Endodermal cell (in vitro differentiated cells): ENCODE results near the gene ACVR1B. TPM values are rescaled to one million over a fixed set of nuclear protein-coding genes. Genes with fewer than 3 reads are reported as not detected.
A peak's percentile ranks its signal among the peaks of the same experiment; 100 is the strongest.

ENCODE experiments used
- DNase-seq: peaks from one replicate; pipeline ENCODE4 v3.0.0-alpha.2; 2017
- H3K27ac ChIP-seq: 2 replicates; pipeline ENCODE4 v1.5.1; 2013; ENCODE audit warnings: mild to moderate bottlenecking, low read depth, low read length, moderate library complexity
- H3K27me3 ChIP-seq: 2 replicates; pipeline ENCODE4 v1.6.1; 2013; ENCODE audit warnings: mild to moderate bottlenecking, low read length, moderate library complexity; ENCODE audit not compliant: insufficient read depth, control insufficient read depth, poor library complexity, severe bottlenecking
- H3K36me3 ChIP-seq: 2 replicates; pipeline ENCODE4 v1.7.0; 2013; ENCODE audit warnings: mild to moderate bottlenecking, low read length, moderate library complexity; ENCODE audit not compliant: control insufficient read depth, insufficient read depth
- H3K4me1 ChIP-seq: one replicate; pipeline ENCODE4 v1.7.0; 2013; ENCODE audit warnings: low read length; ENCODE audit not compliant: control insufficient read depth, insufficient read depth
- H3K4me3 ChIP-seq: 2 replicates; pipeline ENCODE4 v1.5.1; 2013; ENCODE audit warnings: mild to moderate bottlenecking, low read length, moderate library complexity
- H3K9ac ChIP-seq: 2 replicates; pipeline ENCODE4 v1.6.1; 2013; ENCODE audit warnings: mild to moderate bottlenecking, low read length, moderate library complexity; ENCODE audit not compliant: poor library complexity, severe bottlenecking; ENCODE audit errors: extremely low read depth
- H3K9me3 ChIP-seq: 2 replicates; pipeline ENCODE4 v1.6.1; 2013; ENCODE audit warnings: mild to moderate bottlenecking, low read length, moderate library complexity; ENCODE audit not compliant: control insufficient read depth
- H3K27ac Mint-ChIP-seq: 2 replicates; pipeline ENCODE4 v1.8.0; 2020; ENCODE audit warnings: mixed read lengths
- H3K27me3 Mint-ChIP-seq: 2 replicates; pipeline ENCODE4 v1.8.0; 2021; ENCODE audit warnings: mild to moderate bottlenecking, mixed read lengths; ENCODE audit not compliant: insufficient read depth
- H3K36me3 Mint-ChIP-seq: 2 replicates; pipeline ENCODE4 v1.8.0; 2020; ENCODE audit warnings: low read depth, mixed read lengths
- H3K4me1 Mint-ChIP-seq: 2 replicates; pipeline ENCODE4 v1.8.0; 2020; ENCODE audit warnings: mixed read lengths
- H3K4me3 Mint-ChIP-seq: 2 replicates; pipeline ENCODE4 v1.8.0; 2020; ENCODE audit warnings: mild to moderate bottlenecking, moderate library complexity, mixed read lengths
- H3K9me3 Mint-ChIP-seq: 2 replicates; pipeline ENCODE4 v1.8.0; 2020; ENCODE audit warnings: mild to moderate bottlenecking, mixed read lengths
- CTCF ChIP-seq: fragments of 200-600 bp; sonication (generic); conservative IDR thresholded peaks from 2 replicates; pipeline ENCODE4 v1.5.0; 2021; ENCODE audit warnings: antibody characterized with exemption, mild to moderate bottlenecking
- WGBS, 2 experiments: methylation state at CpG; one replicate each; pipeline versions ENCODE4 v1.1.5 to v1.1.7; 2013; ENCODE audit warnings: missing lambda C conversion rate in 2 of 2, mixed read lengths in 1 of 2; ENCODE audit not compliant: insufficient coverage in 1 of 2, insufficient read length in 1 of 2; 5-methylcytosine and 5-hydroxymethylcytosine counted together
- total RNA-seq, 2 donors: library from RNA; stranded (reverse); fragmentation: NEBNext Ultra II Directional in 1 of 2; extraction: Animal tissue kit (Norgen Biotek cat#: 25700) in 1 of 2; gene quantifications; 2 replicates in 1 of 2; 3 replicates in 1 of 2; pipeline ENCODE4 v1.2.1, GENCODE V29; 2021

The ACVR1B gene
- total RNA-seq, 2 donors from 2014 or later = 48.6 to 59.3 TPM

DNA sequence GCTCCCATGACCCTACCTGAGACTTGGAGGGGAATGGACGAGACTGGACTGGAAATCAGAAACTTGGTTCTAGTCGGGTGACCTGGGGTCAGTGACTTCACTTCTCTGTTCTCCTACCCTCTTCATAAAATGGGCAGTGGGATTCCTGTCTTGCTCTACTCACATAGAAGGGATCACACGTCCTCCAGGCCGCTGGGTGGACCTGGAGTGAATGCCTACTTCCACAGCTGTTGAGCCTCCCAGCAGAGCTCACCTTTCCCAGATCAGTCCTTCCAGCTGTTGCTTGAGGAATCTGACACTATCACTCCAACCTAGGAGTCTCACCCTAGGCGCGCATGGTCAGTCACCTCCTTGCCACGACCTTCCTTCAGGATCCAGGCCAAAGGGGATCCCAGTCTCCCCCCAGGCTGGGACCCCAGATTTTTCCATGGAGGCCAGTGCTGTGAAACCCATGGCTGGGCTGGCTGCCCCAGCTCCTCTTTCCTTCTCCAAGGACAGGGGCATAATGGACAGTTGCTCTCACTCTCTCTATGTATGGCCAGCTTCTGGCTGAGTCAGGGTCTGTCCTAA lies 43.6 kb upstream of the ACVR1B start:
- TF ChIP-seq CTCF = no peak
- Histone ChIP-seq H3K4me3 (no peak overlapping the region), H3K9me3 (no peaks in the 10 kb centered on the region), H3K27ac (no peak overlapping the region), H3K4me1 (no peaks in the 10 kb centered on the region), H3K36me3 (no peaks in the 10 kb centered on the region), H3K27me3 (peaks cover 45% of the 10 kb centered on the region), H3K9ac (no peak overlapping the region)
- H3K36me3 Mint-ChIP-seq = no peaks in the 10 kb centered on the region
- H3K27me3 Mint-ChIP-seq = peaks cover 50% of the 10 kb centered on the region
- no peak for DNase-seq
- H3K9me3 Mint-ChIP-seq = no peaks in the 10 kb centered on the region
- H3K4me3 Mint-ChIP-seq = peak overlapping the region; percentile 32
- H3K4me1 Mint-ChIP-seq = peaks cover 5% of the 10 kb centered on the region
- 86 to 97% methylated on average over 7 of the region's 7 CpGs for WGBS, 2 experiments
- no peak overlapping the region for H3K27ac Mint-ChIP-seq

DNA sequence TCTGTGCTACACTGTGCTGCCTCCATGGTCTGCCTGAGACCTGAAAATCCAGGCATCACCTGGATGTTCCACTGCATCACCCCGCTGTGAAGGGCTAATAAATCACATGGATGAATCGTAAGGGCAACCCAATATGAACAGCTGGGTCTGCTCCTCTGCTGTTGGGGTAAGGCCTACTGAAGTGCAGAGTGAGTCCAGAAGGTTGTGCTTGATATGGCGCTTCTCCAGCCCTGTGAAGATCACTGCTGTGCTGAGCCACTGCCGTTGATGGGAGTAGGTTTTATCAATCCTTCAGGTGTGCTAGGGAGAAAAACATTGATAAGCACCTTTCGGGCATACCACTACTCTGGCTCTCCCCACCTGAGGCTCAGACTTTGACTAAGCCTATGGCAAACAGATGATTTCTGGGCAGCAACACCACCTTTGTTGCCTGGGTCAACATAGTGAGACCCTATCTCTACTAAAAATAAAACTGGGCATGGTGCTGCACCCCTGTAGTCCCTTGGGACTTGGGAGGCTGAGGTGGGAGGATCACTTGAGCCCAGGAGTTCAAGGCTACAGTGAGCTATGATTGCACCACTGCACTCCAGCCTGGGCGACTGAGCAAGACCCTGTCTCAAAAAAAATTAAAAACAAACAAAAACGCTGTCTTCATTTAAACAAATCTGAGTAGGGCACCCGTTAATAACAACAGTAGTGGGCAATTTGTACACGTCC lies 42.5 kb upstream of the ACVR1B start:
- H3K4me1 Mint-ChIP-seq = peaks cover 5% of the 10 kb centered on the region
- H3K4me1 ChIP-seq = no peaks in the 10 kb centered on the region
- peaks cover 56% of the 10 kb centered on the region for H3K27me3 Mint-ChIP-seq
- no peaks in the 10 kb centered on the region for H3K9me3 Mint-ChIP-seq
- DNase-seq = no peak
- TF ChIP-seq CTCF = no peak
- WGBS, 2 experiments = 95% methylated on average over 7 to 9 of the region's 9 CpGs
- no peak overlapping the region for H3K9ac ChIP-seq
- H3K36me3 ChIP-seq = no peaks in the 10 kb centered on the region
- no peak overlapping the region for H3K27ac Mint-ChIP-seq
- no peaks in the 10 kb centered on the region for H3K9me3 ChIP-seq
- H3K4me3 Mint-ChIP-seq = no peak overlapping the region
- H3K36me3 Mint-ChIP-seq = no peaks in the 10 kb centered on the region
- no peak overlapping the region for H3K4me3 ChIP-seq
- no peak overlapping the region for H3K27ac ChIP-seq
- peaks cover 45% of the 10 kb centered on the region for H3K27me3 ChIP-seq

DNA sequence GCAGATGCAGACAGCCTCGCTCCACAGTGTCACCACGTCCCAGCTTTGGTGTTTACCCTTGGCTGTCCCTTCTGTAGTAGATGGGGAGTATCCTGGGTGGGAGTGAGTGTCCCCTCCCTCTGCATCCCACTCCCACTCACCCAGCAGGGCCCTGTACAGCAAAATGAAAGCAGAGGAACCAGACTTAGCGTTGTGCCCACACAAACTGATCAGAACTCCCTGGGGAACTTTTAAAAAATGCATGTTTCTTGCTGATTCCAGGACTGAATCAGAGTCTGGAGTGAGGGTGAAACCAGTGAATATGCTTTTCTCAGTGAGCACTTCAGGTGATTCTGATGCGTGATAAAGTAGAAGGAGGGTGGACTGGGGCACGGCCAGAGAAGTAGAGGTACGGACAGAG lies 41.3 kb upstream of the ACVR1B start:
- Histone ChIP-seq H3K36me3 (no peaks in the 10 kb centered on the region), H3K4me3 (no peak overlapping the region), H3K9me3 (no peaks in the 10 kb centered on the region), H3K4me1 (no peaks in the 10 kb centered on the region), H3K27me3 (peaks cover 45% of the 10 kb centered on the region), H3K9ac (no peak overlapping the region), H3K27ac (no peak overlapping the region)
- Mint-ChIP-seq H3K4me1 (peaks cover 5% of the 10 kb centered on the region), H3K27ac (no peak overlapping the region), H3K9me3 (no peaks in the 10 kb centered on the region), H3K4me3 (no peak overlapping the region), H3K27me3 (peaks cover 58% of the 10 kb centered on the region), H3K36me3 (no peaks in the 10 kb centered on the region)
- no peak for DNase-seq
- 93% methylated on average over 3 to 6 of the region's 6 CpGs for WGBS, 2 experiments
- no peak for TF ChIP-seq CTCF
